HCT116 (cell line): ENCODE measurements around the gene CYP2D6. TPM values are rescaled to one million over a fixed set of nuclear protein-coding genes. Genes with fewer than 3 reads are reported as not detected.
A peak's percentile ranks its signal among the peaks of the same experiment; 100 is the strongest.

Experiments used
- ATAC-seq: fragments of 200-7000 bp; cut with Tn5 transposase; 2 replicates; pipeline ENCODE4 v1.9.1; 2020; ENCODE audit warnings: mild to moderate bottlenecking, moderate library complexity
- BruUV-seq: library from RNA; stranded (reverse); fragments of 400-500 nt; replicated peaks from 2 replicates; lab custom pipeline; 2021; lab: Mats Ljungman, UMichigan
- CTCF ChIA-PET: fragments of 300-600 bp; sonication (Branson Sonifier 250); formaldehyde crosslinking; loops from one replicate; lab custom pipeline; 2021; ENCODE audit warnings: antibody characterized with exemption; lab: Charles Lee
- POLR2A ChIA-PET: fragments of 300-600, 350-600 bp; sonication (Branson Sonifier 250); formaldehyde crosslinking; loops from one replicate; lab custom pipeline; 2021; ENCODE audit warnings: antibody characterized with exemption; lab: Charles Lee
- RAD21 ChIA-PET, 2 experiments: fragments of 300-600 bp; sonication (Branson Sonifier 250); formaldehyde crosslinking; loops; one replicate each; lab custom pipeline; 2023; ENCODE audit warnings: low total read pairs in 2 of 2; ENCODE audit not compliant: uncharacterized antibody in 2 of 2, unreplicated experiment in 2 of 2, low non-redundant PET in 1 of 2; lab: Charles Lee
- DNase-seq: peaks from one replicate; pipeline ENCODE4 v3.0.0-alpha.2; 2010; ENCODE audit warnings: low read depth, low spot score
- H2AFZ ChIP-seq: fragments of 200-600 bp; shearing (Covaris generic), sonication (generic); 2 replicates; pipeline ENCODE4 v1.6.1; 2017; ENCODE audit warnings: low read depth, mixed run types, mixed read lengths, antibody characterized with exemption, low read length; ENCODE audit not compliant: poor library complexity, severe bottlenecking
- H3K27ac ChIP-seq: 2 replicates; pipeline ENCODE4 v1.5.1; 2012; ENCODE audit warnings: low read depth, low read length
- H3K27me3 ChIP-seq: fragments of 200-600 bp; sonication (generic); 2 replicates; pipeline ENCODE4 v1.6.1; 2016; ENCODE audit warnings: mixed run types, low read length, mixed read lengths; ENCODE audit not compliant: insufficient read depth
- H3K36me3 ChIP-seq, 2 experiments: fragments of 200-500 bp in 1 of 2; fragments of 200-600 bp in 1 of 2; sonication (Bioruptor generic) in 1 of 2; sonication (generic) in 1 of 2; 2 replicates each; pipeline versions ENCODE4 v1.5.1 to v1.6.1; 2014 to 2016; ENCODE audit warnings: low read length in 2 of 2, inconsistent platforms in 1 of 2, mixed read lengths in 1 of 2, mixed run types in 1 of 2; ENCODE audit not compliant: insufficient read depth in 2 of 2, control insufficient read depth in 1 of 2
- H3K4me1 ChIP-seq, 2 experiments: fragments of 200-600 bp in 1 of 2; sonication (generic) in 1 of 2; 2 replicates each; pipeline versions ENCODE4 v1.5.1 to v1.6.1; 2012 to 2017; ENCODE audit warnings: low read length in 2 of 2, inconsistent platforms in 1 of 2, mild to moderate bottlenecking in 1 of 2, mixed read lengths in 1 of 2, mixed run types in 1 of 2, moderate library complexity in 1 of 2; ENCODE audit not compliant: insufficient read depth in 2 of 2, control insufficient read depth in 1 of 2
- H3K4me2 ChIP-seq: fragments of 200-600 bp; sonication (generic); 2 replicates; pipeline ENCODE4 v1.6.1; 2017; ENCODE audit warnings: mixed run types, low read length, mixed read lengths
- H3K4me3 ChIP-seq, 2 experiments: fragments of 200-600 bp in 1 of 2; sonication (generic) in 1 of 2; replicated peaks in 1 of 2; 2 replicates each; pipeline ENCODE4 v1.5.1; 2011 to 2016; ENCODE audit warnings: low read length in 2 of 2, control low read depth in 1 of 2, low read depth in 1 of 2, mild to moderate bottlenecking in 1 of 2, mixed read lengths in 1 of 2, mixed run types in 1 of 2
- H3K79me2 ChIP-seq: fragments of 200-600 bp; sonication (generic); 2 replicates; pipeline ENCODE4 v1.6.1; 2017; ENCODE audit warnings: mild to moderate bottlenecking, mixed run types, low read length, moderate library complexity, mixed read lengths; ENCODE audit not compliant: insufficient read depth
- H3K9ac ChIP-seq: fragments of 200-600 bp; sonication (generic); 2 replicates; pipeline ENCODE4 v1.6.1; 2016; ENCODE audit warnings: low read length, mixed read lengths
- H3K9me2 ChIP-seq: fragments of 200-600 bp; sonication (generic), shearing (Covaris generic); 2 replicates; pipeline ENCODE4 v1.6.1; 2017; ENCODE audit warnings: mixed run types, mild to moderate bottlenecking, moderate library complexity; ENCODE audit not compliant: insufficient read depth
- H3K9me3 ChIP-seq, 2 experiments: fragments of 200-500 bp in 1 of 2; fragments of 200-600 bp in 1 of 2; sonication (Bioruptor generic) in 1 of 2; sonication (generic) in 1 of 2; 2 replicates each; pipeline ENCODE4 v1.6.1; 2014 to 2017; ENCODE audit warnings: low read length in 2 of 2, mixed read lengths in 2 of 2, inconsistent platforms in 1 of 2, low read depth in 1 of 2, mild to moderate bottlenecking in 1 of 2, mixed run types in 1 of 2, moderate library complexity in 1 of 2; ENCODE audit not compliant: control insufficient read depth in 1 of 2, insufficient read depth in 1 of 2
- H4K20me1 ChIP-seq: fragments of 200-600 bp; sonication (generic), shearing (Covaris generic); 2 replicates; pipeline ENCODE4 v1.6.1; 2017; ENCODE audit warnings: mixed run types, mild to moderate bottlenecking, moderate library complexity; ENCODE audit not compliant: insufficient read depth
- CBX3 ChIP-seq: IDR thresholded peaks from 2 replicates; pipeline ENCODE4 v1.6.1; 2012; ENCODE audit warnings: low read depth
- EZH2 ChIP-seq: fragments of 200-600 bp; sonication (generic); IDR thresholded peaks from 2 replicates; pipeline ENCODE4 v1.6.1; 2017; ENCODE audit warnings: antibody characterized with exemption, mixed run types
- JUND ChIP-seq: IDR thresholded peaks from 2 replicates; pipeline ENCODE4 v1.6.1; 2012
- MAX ChIP-seq: IDR thresholded peaks from 2 replicates; pipeline ENCODE4 v1.6.1; 2012
- POLR2A ChIP-seq: IDR thresholded peaks from 2 replicates; pipeline ENCODE4 v1.7.0; 2011; ENCODE audit warnings: borderline replicate concordance; ENCODE audit not compliant: insufficient read depth, insufficient read length; ENCODE audit errors: extremely low read depth
- RAD21 ChIP-seq: IDR thresholded peaks from 2 replicates; pipeline ENCODE4 v1.6.1; 2012; ENCODE audit warnings: low read depth, mild to moderate bottlenecking
- REST ChIP-seq: IDR thresholded peaks from 2 replicates; pipeline ENCODE4 v1.6.1; 2012; ENCODE audit warnings: low read depth
- SP1 ChIP-seq: IDR thresholded peaks from 2 replicates; pipeline ENCODE4 v1.6.1; 2012; ENCODE audit warnings: low read depth
- intact Hi-C: fragments of 100-400 bp; cut with micrococcal nuclease; formaldehyde crosslinking; loops from 2 replicates; pipeline ENCODE4 v1.10.0; 2022
- total RNA-seq: library from RNA; stranded (reverse); gene quantifications from one replicate; pipeline ENCODE4 v1.2.1, GENCODE V29; 2021; ENCODE audit not compliant: unreplicated experiment

CYP2D6 gene
- total RNA-seq, 1 experiment from 2014 or later, result 1.9 TPM

- Histone ChIP-seq H3K9me2 (no peaks in the 10 kb centered on the region), H3K9ac (no peak overlapping the region), H3K36me3 (no peaks in the 10 kb centered on the region), H2AFZ (no peak overlapping the region), H3K27me3 (no peaks in the 10 kb centered on the region), H3K4me3 (no peak overlapping the region), H3K9me3 (no peaks in the 10 kb centered on the region), H3K4me2 (no peak overlapping the region), H3K79me2 (no peaks in the 10 kb centered on the region; the same call in 1 of the 2 replicates)
- DNase-seq (no peak), ATAC-seq (no peak)
- TSS peak; percentile 40 for BruUV-seq
- RAD21 ChIA-PET, result no interaction called here
- POLR2A ChIA-PET, result no interaction called here
- CTCF ChIA-PET, result no interaction called here
- intact Hi-C loops, result no loop called here
- TF ChIP-seq POLR2A (no peak), MAX (no peak), CBX3 (no peak), SP1 (no peak), JUND (no peak), REST (no peak), EZH2 (no peak), RAD21 (no peak)
- TF ChIP-seq, all 23 proteins: peak for 0
- Histone ChIP-seq H3K27ac (no peak overlapping the region), H3K4me1 (peaks cover 3 to 32% of the 10 kb centered on the region in 2 experiments; a peak in 3 of 4 replicates), H4K20me1 (no peaks in the 10 kb centered on the region)
These were observed 29.6 kb upstream of the CYP2D6 start for GRCh38 chr22:42160251-42160650.
